T-helper 22 cell (primary cell): Measurements from ENCODE around the gene LYZL6.

Experiments
- DNase-seq: peaks from one replicate; pipeline ENCODE4 v3.0.0-alpha.2; 2020; ENCODE audit warnings: low read depth

The LYZL6 gene, protein sequence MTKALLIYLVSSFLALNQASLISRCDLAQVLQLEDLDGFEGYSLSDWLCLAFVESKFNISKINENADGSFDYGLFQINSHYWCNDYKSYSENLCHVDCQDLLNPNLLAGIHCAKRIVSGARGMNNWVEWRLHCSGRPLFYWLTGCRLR

DNA sequence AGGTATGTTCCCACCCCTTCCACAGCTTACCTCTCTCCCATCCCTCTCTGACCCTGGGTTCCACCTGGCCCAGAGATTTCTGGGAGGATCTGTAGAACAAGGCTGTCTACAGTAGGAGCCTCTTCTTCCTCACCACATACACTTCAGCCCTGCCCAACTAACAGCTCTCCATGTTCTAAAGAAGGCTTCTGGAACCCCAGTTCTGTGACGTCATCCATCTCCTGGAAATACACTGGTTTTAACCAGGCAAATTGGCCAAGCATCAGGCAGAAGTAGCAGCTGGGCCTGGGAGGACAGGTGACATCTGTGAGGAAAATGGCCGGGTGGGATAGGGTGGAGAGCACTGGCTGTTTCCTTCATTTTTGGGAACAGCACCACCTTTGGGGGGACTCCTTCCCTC is at the start of gene LYZL6:
LYZL6 (minus strand) TSS at position 177 of the 400 bp plus-strand sequence. CDS start 4,357 bp downstream, outside the sequence.
- no peak for DNase-seq

DNA sequence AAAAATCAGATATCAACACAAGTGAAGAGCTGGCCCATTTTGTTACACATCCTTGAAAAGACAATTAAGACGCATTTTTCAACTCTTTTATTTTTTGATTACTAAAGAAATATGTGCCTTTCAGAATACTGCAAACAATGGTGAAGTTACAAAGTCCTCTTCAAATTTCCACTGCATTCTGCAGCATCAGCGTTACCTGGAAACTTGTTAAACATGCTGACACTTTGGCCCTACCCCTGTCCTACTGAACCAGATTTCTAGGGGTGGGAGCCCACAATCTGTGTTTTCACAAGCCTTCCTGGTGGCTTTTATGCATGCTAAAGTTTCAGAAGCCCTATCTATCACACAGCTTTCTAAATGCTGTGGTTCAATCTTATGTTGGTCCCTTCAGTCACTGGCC is 47.6 kb upstream of the LYZL6 start:
- DNase-seq: no peak

DNA sequence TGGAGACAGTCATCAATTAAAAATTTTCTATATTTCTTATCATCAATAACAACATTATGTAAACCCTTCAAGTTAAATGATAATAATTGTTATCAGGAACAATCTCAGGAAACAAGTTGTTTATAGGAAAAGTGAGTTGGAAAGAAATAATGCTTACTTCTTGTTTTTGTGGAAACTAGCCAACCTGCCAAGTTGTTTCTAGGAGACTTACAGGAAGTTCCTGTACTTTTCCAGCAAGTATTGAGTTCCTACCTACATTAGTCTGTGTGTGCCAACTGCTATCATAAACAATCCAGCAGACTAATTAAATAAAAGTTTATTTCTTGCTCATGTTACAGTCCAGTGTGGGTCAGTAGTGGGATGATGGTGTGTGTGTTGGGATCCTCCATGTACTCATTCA is 44.7 kb upstream of the LYZL6 start:
- DNase-seq: no peak

DNA sequence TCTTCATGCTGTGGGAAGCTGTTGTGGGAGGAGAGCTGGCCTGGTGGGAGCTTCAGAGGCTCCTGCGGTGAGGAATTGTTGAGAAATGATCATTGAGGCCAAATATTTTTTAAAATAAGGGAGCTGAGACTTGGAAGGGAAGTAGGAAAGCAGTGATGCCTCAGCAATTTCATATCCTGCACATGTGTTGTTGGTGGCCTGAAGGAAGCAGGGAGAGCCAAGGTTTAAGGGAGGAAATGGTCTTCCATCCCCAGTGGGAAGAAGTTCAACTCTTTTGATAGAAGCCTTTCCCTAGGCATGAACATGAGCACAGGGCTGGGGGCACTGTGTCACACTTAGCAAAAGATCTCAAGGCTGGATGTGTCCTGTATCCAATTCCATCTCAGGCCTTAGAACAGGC is 43.1 kb upstream of the LYZL6 start, which contains the start of gene CCL14:
CCL14 (minus strand) TSS at position 87 of the 400 bp plus-strand sequence; CDS start at position 7, 80 bp downstream.
- DNase-seq: no peak

DNA sequence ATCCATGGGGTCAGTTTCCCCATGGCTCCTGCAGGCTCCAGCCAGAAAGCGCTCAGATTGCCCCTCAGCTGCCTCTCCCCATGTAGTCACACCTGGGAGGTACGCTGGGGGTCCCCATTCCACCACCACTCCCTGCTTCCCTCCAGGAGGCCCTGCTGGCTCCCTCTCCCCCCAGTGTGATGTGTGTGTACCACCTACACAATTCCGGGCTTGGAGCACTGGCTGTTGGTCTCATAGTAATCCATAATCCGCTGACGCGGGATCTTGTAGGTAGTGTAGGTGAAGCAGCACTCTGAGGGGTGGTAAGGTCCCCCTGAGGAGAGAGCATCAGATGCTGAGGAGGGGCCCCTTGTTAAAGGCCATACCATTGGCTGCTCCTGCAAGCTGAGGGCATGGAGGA is 40.6 kb upstream of the LYZL6 start:
- DNase-seq: no peak

DNA sequence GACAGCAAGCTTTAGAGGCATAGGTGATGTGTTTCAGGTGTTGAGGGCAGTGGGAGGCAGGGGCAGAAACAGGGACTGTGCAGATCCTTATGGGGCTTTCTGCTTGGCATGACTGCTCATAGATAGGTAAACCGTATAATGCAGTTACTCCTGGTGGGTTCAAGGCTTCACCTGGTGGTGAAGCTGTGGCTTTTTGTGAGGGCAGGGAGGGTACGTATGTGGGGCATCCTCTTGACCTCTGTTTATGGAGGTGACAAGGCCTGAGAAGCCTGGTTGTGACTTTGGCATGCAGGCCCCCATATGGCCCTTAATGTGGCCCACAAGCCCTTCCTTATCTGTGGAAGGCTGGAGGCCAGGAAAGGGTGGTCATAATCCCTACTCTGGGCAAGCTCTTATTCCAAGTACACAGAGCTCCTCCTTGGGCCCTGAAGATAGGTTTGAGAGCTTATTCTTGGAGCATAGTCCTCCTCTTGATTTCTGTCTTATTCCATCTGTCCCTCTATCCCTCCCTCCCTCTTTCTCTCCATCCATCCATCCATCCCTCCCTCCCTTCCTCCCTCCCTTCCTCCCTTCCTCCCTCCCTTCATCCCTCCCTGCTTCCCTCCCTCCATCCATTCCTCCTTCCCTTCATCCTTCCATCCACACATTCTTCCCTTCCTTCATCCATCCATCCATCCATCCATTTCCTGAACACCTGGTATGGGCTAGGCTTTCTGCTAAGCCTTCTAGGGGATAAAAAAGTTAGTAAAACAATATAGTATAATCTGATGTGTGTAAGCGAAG is 39.1 kb upstream of the LYZL6 start:
- no peak for DNase-seq

DNA sequence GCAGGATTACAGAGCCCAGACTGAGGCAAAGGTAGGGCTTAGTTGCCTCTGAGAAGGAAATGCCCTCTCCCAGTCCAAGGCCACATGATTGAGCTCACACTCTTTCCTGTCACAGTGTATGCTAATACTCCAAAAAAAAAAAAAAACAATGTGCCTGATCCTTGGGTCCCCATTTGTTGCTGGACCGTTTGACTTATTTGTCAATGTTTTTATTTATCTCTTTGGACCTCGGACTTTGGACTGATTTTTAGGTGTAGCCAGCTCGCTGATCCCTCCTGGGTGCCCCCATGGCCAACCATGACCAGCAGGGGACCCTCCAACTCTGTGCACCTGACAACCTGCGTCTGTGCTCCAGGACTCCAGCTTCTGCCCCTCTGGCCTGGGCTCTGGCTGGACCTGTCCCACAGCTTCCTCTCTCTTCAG is 38.4 kb upstream of the LYZL6 start:
- no peak for DNase-seq

DNA sequence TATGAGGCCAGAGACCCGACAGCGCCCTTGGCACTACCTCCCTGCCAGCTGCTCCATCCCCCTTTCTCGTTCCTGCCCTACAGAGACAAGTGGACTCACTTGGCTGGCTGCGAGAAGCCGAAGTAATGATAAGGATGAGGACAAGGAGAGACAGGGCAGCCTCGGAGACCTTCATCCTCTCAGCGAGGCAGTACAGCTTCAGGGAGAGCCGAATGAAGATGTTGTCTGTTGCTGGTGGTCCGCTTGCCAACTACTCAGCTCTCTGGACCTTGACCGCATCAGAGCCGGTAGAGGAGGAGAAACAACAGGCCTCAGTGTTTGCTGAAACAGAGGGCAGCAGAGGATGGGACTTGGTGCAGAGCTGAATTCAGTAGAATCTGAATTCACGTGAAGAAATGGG is 37.7 kb upstream of the LYZL6 start, which contains the start of gene CCL16:
CCL16 (minus strand) TSS at position 252 of the 400 bp plus-strand sequence; CDS start at position 175, 77 bp downstream.
- DNase-seq: no peak

DNA sequence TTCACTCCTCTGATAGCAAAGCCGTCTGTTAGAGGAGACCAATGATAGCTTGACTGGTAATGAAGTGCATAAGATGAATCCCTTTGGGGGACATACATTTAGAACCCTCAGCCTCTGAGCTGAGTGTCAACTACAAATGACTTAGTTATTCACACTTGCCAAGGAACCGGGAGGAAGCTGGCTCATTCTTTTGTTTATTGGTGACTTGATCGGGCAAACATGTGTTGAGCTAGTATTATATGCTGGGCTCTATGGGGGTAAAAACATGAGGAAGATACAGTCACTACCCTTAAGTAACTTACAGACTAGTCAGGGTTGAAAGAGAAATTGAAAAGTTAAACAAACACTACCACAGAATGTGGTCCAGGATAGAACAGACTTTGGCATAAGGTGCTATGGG is 34.8 kb upstream of the LYZL6 start:
- DNase-seq: no peak

DNA sequence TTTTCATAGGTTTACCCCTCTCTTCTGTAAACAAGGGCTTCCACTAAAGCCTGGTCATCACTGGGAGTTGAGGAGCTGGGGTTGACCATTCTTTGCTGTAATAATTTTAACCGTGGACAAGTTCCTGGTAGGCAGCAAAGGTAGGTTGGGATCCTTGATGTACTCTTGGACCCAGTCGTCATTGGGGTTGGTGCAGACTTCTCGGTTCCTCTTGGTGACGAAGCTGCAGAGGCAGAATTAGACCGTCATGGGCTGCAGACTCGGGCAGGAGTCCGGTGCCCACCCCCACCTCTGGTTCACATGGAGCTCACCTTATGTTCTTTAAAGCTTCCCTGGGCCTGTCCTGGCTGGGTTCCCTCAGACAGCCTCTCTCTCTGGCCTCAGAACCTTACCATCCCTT is 34.0 kb upstream of the LYZL6 start:
- no peak for DNase-seq

DNA sequence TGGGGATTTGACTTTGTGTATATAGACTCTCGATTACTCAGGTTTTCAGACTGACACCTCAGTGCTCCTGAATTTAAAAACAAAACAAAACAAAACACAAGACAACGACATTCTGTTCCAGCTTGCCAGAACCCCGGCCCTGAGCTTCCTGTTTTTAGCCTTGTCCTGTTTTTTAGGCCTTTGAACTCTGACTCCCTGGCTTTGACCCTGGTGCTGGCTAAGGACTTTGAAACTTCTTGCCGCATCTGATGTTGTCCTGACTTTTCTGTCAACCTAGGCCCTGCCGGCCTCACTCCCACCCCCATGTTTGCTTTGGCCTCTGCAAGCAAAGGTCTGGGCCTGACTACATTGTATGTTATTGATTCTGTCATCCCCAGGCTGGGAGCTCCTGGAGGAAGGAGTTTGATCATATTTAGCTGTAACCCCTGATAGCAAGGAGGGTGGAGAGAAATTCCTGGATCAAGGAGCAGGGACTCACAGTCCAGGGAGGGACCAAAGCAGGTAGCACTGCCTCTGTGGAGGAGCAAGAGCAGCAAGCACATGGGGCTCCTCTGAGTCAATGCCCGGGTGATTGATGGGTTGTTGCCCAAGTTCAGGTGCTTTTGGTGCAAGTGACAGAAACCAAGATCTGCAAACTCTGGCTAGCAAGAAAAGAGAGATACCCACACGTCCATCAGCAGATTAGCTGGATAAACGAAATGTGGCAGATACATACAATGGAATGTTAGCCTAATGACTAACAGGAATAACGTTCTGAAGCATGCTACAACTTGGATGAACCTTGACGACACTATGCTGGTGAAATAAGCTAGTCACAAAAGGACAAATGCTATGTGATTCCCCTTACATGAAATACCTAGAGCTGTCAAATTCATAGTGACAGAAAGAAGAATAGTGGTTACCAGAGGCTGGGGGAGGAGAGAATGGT is 30.1 kb upstream of the LYZL6 start:
- no peak for DNase-seq

DNA sequence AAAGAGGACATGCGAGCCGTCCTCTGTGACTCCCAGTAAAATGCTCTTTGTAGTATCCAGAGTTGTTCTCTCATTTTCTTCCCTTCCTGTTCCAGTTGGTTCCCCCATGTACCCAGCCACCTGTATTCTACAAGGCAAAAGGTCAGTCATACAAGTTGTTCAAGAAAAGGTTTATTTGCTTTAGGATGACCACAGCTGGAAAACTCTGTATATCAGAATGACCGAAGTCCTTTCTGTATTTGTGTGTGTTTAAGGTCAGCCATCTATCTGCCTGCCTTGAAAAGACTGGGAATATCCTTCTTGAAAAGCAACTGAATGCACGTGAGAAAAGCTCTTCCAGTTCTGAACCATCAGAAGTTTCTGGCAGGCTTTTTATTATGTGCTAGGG is 29.4 kb upstream of the LYZL6 start:
- DNase-seq: no peak

DNA sequence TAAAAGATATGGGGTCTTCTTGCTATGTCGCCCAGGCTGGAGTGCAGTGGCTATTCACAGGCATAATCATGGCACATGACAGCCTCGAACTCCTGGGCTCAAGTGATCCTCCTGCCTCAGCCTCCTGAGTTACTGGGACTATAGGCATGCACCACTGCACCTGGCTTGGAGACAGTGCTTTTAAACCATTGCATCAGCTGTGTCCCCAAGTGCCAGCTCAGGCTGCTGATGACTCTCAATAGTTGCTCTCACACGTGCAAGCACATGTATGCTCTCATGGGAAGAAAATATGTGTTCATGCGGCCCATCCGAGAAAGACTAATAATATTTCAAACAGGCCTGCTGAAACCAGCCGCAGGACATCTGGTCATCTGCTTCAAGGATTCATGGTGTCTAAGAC is 29.0 kb upstream of the LYZL6 start:
- no peak for DNase-seq

DNA sequence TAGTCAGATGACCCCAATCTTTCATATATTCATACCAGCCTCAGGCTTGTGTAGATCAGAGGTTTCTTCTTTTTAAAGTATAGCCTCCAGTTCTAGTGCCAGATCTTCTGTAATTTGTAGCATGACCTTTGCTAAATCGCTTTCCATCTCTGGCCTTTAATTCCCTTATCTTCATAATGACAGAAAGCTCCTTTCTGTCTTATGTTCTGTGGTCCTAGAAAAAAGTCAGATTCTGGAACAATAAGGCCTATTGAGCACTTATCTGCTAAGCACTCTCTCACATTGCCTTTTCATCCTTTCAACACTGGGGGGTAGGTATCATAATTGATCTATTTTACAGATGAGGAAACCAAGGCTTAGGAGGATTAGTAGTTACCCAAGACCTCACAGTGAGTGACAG is 28.6 kb upstream of the LYZL6 start:
- no peak for DNase-seq

DNA sequence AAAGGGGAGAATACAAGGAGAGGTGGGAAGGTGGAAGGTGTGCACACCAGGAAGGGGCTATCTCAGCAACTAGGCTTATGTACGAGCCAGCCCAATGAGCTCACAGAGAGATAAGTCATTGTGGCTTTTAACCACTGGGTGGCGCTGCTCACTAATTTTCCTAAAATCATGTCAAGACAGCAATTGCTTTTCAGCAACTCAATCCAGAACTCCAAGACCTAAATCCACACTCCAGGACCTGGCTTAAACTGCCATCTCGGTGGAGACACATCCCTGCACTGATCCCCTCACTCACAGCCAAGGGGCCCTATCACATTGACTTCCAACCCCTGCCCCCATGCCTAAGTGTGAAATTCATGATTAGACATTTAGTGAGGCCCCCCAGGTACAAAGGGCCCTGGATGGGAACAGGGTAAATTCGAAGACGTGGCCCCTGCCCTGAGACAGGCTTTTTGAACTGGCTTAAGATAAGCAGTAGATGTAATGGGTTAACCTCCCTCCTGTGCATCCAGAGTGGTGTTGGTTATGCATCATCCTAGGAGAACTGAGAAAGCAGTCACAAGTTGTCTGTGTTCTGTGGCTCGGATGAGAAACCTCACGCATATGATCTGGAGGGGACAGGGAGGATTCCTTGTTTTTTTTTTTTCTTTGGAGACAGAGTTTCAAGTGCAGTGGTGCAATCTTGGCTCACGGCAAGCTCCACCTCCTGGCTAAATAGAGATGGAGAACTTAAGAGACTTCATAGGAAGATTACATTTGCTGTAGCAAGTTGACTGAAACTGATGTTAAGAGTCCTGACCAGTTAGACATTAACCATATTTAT is 26.3 kb upstream of the LYZL6 start:
- peak; percentile 4 for DNase-seq

DNA sequence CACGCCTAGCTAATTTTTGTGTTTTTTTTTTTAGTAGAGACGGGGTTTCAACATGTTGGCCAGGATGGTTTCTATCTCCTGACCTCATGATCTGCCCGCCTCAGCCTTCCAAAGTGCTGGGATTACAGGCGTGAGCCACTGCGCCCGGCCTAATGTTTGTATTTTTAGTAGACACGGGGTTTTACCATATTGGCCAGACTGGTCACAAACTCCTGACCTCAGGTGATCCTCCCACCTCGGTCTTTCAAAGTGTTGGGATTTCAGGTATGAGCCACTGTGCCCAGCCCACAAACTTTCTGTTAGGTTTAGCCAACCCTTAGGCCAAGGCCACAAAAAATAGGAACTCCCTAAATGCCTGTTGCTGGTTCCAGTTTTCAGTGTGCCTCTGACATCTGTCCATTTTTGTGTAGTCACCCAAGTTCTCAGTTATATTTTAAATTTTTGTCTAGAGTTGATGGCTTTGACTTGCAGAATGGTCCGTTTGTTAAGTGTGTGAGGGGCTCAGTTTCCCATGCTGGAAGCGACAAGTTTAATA is 25.1 kb upstream of the LYZL6 start:
- DNase-seq: no peak

DNA sequence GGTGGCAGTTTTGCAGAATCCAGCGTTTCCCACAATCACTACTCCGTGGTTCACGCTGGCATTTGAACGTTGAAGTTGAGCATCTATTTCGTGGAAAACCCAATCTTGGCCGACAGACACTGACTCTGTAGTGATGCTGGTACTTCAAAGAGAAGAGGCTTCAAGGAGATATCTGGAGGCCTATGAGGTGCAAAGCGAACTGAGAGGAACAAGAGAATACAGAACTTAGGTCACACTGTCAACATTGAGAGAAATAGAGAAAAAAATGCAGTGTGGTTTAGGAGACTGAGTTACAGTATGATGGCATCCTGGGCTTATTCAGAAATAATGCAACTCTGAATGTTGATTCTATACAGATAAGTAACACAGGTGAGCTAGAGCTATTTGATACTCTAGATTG is 21.8 kb upstream of the LYZL6 start:
- DNase-seq: no peak

DNA sequence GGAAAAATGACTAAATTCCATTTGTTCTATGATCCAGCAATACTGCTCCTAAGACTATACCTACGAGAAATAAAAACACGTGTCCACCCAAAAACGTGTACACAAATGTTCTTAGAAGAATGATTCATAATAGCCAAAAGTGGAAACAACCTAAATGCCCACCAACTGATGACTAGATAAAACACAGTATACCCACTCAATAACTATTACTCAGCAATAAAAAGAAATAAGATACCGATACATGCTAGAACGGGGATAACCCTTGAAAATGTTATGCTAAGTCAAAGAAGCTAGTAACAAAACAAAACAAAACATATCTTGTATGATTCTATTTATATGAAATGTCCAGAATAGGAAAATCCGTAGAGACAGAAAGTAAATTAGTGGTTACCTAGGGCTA is 20.1 kb upstream of the LYZL6 start:
- DNase-seq: no peak

DNA sequence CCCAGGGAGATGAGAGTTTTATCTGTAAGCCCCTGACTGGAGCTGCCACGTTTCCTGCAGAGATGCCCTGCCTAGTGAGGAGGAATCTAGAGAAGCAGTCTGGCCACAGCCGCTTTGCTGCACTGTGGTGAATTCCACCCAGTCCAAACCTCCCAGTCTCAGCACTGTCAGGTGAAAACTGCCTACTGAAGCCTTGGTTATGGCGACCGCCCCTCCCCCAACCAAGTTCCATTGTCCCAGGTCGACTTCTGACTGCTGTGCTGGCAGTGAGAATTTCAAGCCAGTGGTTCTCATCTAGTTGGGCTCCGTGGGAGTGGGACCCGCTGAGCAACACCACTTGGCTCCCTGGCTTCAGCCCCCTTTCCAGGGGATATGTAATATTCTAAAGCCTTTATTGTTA is 10.2 kb upstream of the LYZL6 start:
- no peak for DNase-seq

DNA sequence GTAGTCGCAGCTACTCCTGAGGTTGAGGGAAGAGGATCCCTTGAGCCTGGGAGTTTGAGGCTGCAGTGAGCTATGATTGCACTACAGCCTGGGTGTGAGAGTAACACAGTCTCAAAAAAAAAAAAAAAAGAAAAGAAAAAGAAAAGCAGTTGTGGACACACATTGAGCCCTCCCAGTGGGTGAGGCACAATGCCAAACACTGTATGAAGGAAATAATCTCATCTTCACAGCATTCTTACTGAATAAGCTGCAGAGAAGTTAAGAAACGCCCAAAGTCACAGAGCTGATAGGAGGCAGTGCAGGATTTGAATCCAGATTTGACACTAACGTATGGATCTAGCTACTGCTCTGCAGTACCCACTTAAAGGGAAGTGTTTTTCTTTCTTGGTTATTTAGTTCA is 5.9 kb upstream of the LYZL6 start:
- no peak for DNase-seq

DNA sequence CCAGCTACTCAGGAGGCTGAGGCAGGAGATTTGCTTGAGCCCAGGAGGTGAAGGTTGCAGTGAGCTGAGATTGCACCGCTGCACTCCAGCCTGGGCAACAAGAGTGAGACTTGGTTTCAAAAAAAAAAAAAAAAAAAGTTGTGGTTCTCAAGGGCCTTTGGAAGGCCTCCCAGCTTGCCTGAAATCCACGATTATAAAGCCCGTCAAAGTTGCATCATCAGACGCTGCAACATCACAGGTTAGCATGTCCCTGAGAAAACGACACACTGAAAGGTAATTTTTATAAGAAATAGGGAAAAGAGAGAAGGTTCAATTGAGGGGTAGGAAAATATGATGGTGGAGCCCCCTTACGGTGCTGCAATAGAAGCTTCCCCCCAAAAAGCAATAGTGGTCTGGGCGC is 4.6 kb upstream of the LYZL6 start:
- no peak for DNase-seq
